Esophagus muscularis mucosa (tissue), 3 donors: ENCODE measurements around the gene SLC8B1.

Experiments used
- POLR2A ChIP-seq: fragments of 450-650 bp; IDR thresholded peaks from one replicate; pipeline ENCODE4 v1.6.1; 2017; ENCODE audit warnings: antibody characterized with exemption, moderate library complexity, mild to moderate bottlenecking, low read depth
- TF ChIP-seq, protein P1 (sequence below), 3 experiments: fragments of 200-600 bp in 2 of 3; fragments of 450-650 bp in 1 of 3; sonication (generic) in 2 of 3; IDR thresholded peaks; one replicate each; pipeline ENCODE4 v1.5.1; 2017 to 2019; ENCODE audit warnings: antibody characterized with exemption in 3 of 3, mild to moderate bottlenecking in 2 of 3, moderate library complexity in 1 of 3

GRCh38 chr12:113260127-113260526 lies 74.8 kb downstream of the SLC8B1 start:
- TF ChIP-seq, protein P1, sequence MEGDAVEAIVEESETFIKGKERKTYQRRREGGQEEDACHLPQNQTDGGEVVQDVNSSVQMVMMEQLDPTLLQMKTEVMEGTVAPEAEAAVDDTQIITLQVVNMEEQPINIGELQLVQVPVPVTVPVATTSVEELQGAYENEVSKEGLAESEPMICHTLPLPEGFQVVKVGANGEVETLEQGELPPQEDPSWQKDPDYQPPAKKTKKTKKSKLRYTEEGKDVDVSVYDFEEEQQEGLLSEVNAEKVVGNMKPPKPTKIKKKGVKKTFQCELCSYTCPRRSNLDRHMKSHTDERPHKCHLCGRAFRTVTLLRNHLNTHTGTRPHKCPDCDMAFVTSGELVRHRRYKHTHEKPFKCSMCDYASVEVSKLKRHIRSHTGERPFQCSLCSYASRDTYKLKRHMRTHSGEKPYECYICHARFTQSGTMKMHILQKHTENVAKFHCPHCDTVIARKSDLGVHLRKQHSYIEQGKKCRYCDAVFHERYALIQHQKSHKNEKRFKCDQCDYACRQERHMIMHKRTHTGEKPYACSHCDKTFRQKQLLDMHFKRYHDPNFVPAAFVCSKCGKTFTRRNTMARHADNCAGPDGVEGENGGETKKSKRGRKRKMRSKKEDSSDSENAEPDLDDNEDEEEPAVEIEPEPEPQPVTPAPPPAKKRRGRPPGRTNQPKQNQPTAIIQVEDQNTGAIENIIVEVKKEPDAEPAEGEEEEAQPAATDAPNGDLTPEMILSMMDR (IDR thresholded peaks at IDR 0.05) = no peak
- no peak for TF ChIP-seq POLR2A
